Progenitor cell of endocrine pancreas (in vitro differentiated cells): ENCODE measurements around the gene HTR6. TPM values are rescaled to one million over a fixed set of nuclear protein-coding genes. Genes with fewer than 3 reads are reported as not detected.

Experiments
- DNase-seq: peaks from one replicate; pipeline ENCODE4 v3.0.0; 2021; ENCODE audit warnings: low spot score; ENCODE audit not compliant: unreplicated experiment
- H3K27ac Mint-ChIP-seq: 2 replicates; pipeline ENCODE4 v1.8.0; 2021; ENCODE audit warnings: mild to moderate bottlenecking, moderate library complexity, mixed read lengths
- H3K27me3 Mint-ChIP-seq: 2 replicates; pipeline ENCODE4 v1.8.0; 2021; ENCODE audit warnings: mixed read lengths
- H3K36me3 Mint-ChIP-seq: 2 replicates; pipeline ENCODE4 v1.8.0; 2022; ENCODE audit warnings: mixed read lengths; ENCODE audit not compliant: insufficient read depth
- H3K4me1 Mint-ChIP-seq: 2 replicates; pipeline ENCODE4 v1.8.0; 2021; ENCODE audit warnings: low read depth, mixed read lengths
- H3K4me3 Mint-ChIP-seq: 2 replicates; pipeline ENCODE4 v1.8.0; 2021; ENCODE audit warnings: low read depth, mild to moderate bottlenecking, moderate library complexity, mixed read lengths
- H3K9me3 Mint-ChIP-seq: 2 replicates; pipeline ENCODE4 v1.8.0; 2021; ENCODE audit warnings: low read depth, mixed read lengths
- CTCF ChIP-seq: fragments of 200-600 bp; sonication (generic); IDR thresholded peaks from one replicate; pipeline ENCODE4 v1.5.0; 2021; ENCODE audit warnings: antibody characterized with exemption, mild to moderate bottlenecking; ENCODE audit not compliant: unreplicated experiment
- total RNA-seq: library from RNA; stranded (reverse); gene quantifications from 2 replicates; pipeline ENCODE4 v1.2.1, GENCODE V29; 2021

HTR6 gene
- total RNA-seq, 1 donor from 2014 or later, result not detected

- Mint-ChIP-seq H3K36me3 (no peaks in the 10 kb centered on the region), H3K27me3 (peaks cover 59% of the 10 kb centered on the region), H3K27ac (no peak overlapping the region), H3K9me3 (no peaks in the 10 kb centered on the region), H3K4me1 (peaks cover 5% of the 10 kb centered on the region), H3K4me3 (no peak overlapping the region)
- TF ChIP-seq CTCF, result peak; percentile 84
- no peak for DNase-seq
These were observed 2.9 kb upstream of the HTR6 start for GRCh38 chr1:19661721-19662228.

- no peak overlapping the region for H3K27ac Mint-ChIP-seq
- peaks cover 5% of the 10 kb centered on the region for H3K4me1 Mint-ChIP-seq
- peaks cover 64% of the 10 kb centered on the region for H3K27me3 Mint-ChIP-seq
- no peak for TF ChIP-seq CTCF
- no peaks in the 10 kb centered on the region for H3K36me3 Mint-ChIP-seq
- H3K4me3 Mint-ChIP-seq, result no peak overlapping the region
- DNase-seq, result no peak
- no peaks in the 10 kb centered on the region for H3K9me3 Mint-ChIP-seq
These were observed 2.4 kb upstream of the HTR6 start for GRCh38 chr1:19662313-19662712.

GRCh38 chr1:19665186-19665495, 466 bp downstream of the HTR6 start:
- DNase-seq, result no peak
- Mint-ChIP-seq H3K36me3 (no peaks in the 10 kb centered on the region), H3K27ac (no peak overlapping the region), H3K4me3 (peak overlapping the region; percentile 42), H3K4me1 (peaks cover 4% of the 10 kb centered on the region), H3K9me3 (no peaks in the 10 kb centered on the region), H3K27me3 (peaks cover 85% of the 10 kb centered on the region)
- TF ChIP-seq CTCF, result no peak

DNA sequence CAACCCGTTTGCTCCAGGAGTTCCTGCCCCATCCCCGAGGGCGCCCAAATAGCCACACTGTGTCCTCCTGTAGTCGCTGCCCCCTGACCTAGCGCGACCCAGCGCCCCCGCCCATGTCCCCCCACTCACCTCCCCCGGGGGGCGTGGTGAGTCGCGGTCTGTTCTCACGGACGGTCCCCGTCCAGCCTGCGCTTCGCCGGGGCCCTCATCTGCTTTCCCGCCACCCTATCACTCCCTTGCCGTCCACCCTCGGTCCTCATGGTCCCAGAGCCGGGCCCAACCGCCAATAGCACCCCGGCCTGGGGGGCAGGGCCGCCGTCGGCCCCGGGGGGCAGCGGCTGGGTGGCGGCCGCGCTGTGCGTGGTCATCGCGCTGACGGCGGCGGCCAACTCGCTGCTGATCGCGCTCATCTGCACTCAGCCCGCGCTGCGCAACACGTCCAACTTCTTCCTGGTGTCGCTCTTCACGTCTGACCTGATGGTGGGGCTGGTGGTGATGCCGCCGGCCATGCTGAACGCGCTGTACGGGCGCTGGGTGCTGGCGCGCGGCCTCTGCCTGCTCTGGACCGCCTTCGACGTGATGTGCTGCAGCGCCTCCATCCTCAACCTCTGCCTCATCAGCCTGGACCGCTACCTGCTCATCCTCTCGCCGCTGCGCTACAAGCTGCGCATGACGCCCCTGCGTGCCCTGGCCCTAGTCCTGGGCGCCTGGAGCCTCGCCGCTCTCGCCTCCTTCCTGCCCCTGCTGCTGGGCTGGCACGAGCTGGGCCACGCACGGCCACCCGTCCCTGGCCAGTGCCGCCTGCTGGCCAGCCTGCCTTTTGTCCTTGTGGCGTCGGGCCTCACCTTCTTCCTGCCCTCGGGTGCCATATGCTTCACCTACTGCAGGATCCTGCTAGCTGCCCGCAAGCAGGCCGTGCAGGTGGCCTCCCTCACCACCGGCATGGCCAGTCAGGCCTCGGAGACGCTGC, 1.1 kb downstream of the HTR6 start:
- Mint-ChIP-seq H3K27me3 (peaks cover 84% of the 10 kb centered on the region), H3K27ac (no peak overlapping the region), H3K9me3 (no peaks in the 10 kb centered on the region), H3K4me1 (peaks cover 4% of the 10 kb centered on the region), H3K4me3 (peak overlapping the region; percentile 48), H3K36me3 (no peaks in the 10 kb centered on the region)
- TF ChIP-seq CTCF, result no peak
- DNase-seq, result no peak

DNA sequence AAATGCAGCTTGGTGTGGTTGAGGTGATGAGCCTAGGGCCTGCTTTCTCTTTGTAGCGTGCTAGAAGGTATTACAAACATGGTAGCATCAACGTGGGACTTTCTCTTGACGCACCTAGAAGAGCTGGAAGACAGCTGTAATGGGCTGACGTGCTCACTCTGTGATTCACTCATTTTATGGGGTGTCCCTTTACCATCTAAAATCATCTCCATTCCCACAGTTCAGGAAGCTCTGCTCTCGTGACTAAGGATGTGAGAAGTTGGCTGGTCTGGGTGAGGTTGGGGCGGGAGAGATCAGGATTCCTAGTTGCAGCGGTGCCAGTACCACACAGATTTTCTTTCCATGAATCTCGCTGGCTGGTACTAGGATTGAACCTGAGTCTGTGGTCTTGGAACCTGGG, 4.2 kb downstream of the HTR6 start:
- H3K9me3 Mint-ChIP-seq, result no peaks in the 10 kb centered on the region
- no peaks in the 10 kb centered on the region for H3K36me3 Mint-ChIP-seq
- no peak for DNase-seq
- H3K27ac Mint-ChIP-seq, result no peak overlapping the region
- TF ChIP-seq CTCF, result no peak
- H3K27me3 Mint-ChIP-seq, result peaks cover 83% of the 10 kb centered on the region
- H3K4me1 Mint-ChIP-seq, result peaks cover 4% of the 10 kb centered on the region
- H3K4me3 Mint-ChIP-seq, result no peak overlapping the region
